ENCODE results near the gene PC. TPM values are rescaled to one million over a fixed set of nuclear protein-coding genes. Genes with fewer than 3 reads are reported as not detected.
A peak's percentile ranks its signal among the peaks of the same experiment; 100 is the strongest.

The PC gene
- total RNA-seq, 4 donors from 2014 or later = 13.5 to 43.0 (median 27.5) TPM

DNA sequence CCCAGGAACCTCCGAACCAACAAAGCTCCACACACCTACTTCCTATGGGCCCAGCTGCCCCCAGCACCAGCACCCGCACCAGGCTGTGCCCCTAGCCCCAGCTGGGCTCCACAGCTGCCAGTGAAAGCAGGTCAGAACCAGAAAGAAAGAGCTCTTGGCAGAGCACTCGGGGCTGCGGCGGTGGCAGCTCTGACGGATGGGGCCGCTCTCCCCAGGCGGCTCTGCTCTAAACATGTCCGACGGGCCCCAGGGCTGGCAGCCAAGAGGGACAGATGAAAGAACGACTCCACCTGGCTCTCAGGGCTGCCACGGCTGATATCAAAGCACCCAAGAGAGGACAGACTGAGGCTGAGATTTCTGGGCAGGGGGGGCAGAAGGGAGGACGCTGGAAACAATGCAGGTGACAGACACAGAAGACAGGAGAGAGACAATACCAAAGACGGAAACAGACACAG is 75.6 kb downstream of the PC start:
- no peak for DNase-seq
- H3K9me3 ChIP-seq = no peaks in the 10 kb centered on the region
- 30 to 36% methylated on average over 3 to 9 of the region's 14 CpGs for WGBS, 2 donors
- H3K4me3 ChIP-seq = peak overlapping the region in 3 of 4 donors; percentile 28 to 51 (median 29)
- H3K4me1 ChIP-seq = peaks cover 37 to 65% (median 45%) of the 10 kb centered on the region in 3 donors
- no peaks in the 10 kb centered on the region for H3K27me3 ChIP-seq
- TF ChIP-seq, protein P1, sequence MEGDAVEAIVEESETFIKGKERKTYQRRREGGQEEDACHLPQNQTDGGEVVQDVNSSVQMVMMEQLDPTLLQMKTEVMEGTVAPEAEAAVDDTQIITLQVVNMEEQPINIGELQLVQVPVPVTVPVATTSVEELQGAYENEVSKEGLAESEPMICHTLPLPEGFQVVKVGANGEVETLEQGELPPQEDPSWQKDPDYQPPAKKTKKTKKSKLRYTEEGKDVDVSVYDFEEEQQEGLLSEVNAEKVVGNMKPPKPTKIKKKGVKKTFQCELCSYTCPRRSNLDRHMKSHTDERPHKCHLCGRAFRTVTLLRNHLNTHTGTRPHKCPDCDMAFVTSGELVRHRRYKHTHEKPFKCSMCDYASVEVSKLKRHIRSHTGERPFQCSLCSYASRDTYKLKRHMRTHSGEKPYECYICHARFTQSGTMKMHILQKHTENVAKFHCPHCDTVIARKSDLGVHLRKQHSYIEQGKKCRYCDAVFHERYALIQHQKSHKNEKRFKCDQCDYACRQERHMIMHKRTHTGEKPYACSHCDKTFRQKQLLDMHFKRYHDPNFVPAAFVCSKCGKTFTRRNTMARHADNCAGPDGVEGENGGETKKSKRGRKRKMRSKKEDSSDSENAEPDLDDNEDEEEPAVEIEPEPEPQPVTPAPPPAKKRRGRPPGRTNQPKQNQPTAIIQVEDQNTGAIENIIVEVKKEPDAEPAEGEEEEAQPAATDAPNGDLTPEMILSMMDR (IDR thresholded peaks at IDR 0.05) = no peak
- TF ChIP-seq POLR2A (IDR thresholded peaks at IDR 0.05) = no peak
- H3K27ac ChIP-seq = peak overlapping the region; percentile 40 to 77 (median 74)
- H3K36me3 ChIP-seq = no peaks in the 10 kb centered on the region
- intact Hi-C loops (cut with DNase I) = no loop called here

DNA sequence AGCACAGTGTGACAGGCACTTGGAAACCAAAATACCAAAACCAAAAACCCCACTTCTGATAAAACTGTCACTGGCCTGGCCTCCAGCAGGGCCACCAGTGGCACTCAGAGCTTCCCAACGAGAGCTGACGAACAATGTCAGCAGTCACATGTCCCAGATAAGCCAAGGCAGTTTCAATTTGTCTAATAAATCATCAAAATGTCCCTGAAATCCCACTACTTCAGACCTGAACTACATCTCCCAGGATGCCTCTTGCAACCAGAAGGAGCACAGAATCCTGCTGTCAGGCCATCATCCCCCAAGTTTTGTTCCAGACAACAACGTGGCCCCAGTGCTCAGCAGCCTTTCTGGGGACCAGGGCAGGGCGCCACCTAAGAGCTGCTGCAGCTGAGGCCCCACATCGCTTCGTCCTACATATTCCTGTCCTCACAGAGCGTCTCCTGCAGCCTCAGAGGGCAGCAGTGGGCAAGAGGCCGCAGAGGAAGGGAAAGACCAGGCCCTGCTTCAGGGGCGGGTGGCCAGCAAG is 76.2 kb downstream of the PC start:
- WGBS, 2 donors = 28 to 100% methylated on average over 1 to 3 of the region's 9 CpGs
- no peak for TF ChIP-seq POLR2A (IDR thresholded peaks at IDR 0.05)
- TF ChIP-seq, protein P1 (IDR thresholded peaks at IDR 0.05) = no peak
- Histone ChIP-seq H3K27ac (peak overlapping the region; percentile 40 to 77 (median 74)), H3K4me1 (peaks cover 37 to 65% (median 45%) of the 10 kb centered on the region in 3 donors), H3K9me3 (no peaks in the 10 kb centered on the region), H3K27me3 (no peaks in the 10 kb centered on the region), H3K36me3 (no peaks in the 10 kb centered on the region), H3K4me3 (no peak overlapping the region)
- intact Hi-C loops (cut with DNase I) = no loop called here
- no peak for DNase-seq

DNA sequence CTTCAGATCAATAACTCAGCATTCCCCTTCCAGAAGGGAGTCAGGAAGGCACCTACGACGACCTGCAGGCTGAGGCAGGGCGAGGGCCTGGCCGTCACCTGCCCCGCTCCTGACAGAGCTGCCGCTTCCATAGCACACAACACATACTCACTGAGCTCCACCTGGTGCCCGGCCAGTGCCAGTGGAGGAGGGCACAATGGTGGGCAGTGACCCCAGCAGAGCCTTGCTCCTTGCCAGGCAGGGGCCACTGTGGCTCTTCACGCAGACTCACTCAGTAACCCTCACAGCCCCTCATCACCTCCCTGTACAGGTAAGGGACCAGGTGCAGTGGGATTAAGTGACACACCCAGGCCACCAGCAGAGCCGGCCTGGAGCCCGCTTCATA is 76.7 kb downstream of the PC start:
- no peak overlapping the region for H3K4me3 ChIP-seq
- no CpG with 5 or more reads among the region's 10 CpGs for WGBS, 2 donors
- H3K27ac ChIP-seq = peak overlapping the region; percentile 3 to 38 (median 16)
- H3K36me3 ChIP-seq = no peaks in the 10 kb centered on the region
- TF ChIP-seq, protein P1 (IDR thresholded peaks at IDR 0.05) = peak in 1 of 6 experiments; percentile 17
- no peak for TF ChIP-seq POLR2A (IDR thresholded peaks at IDR 0.05)
- no peak for DNase-seq
- no peaks in the 10 kb centered on the region for H3K9me3 ChIP-seq
- intact Hi-C loops (cut with DNase I) = no loop called here
- no peaks in the 10 kb centered on the region for H3K27me3 ChIP-seq
- peaks cover 37 to 65% (median 45%) of the 10 kb centered on the region in 3 donors for H3K4me1 ChIP-seq

DNA sequence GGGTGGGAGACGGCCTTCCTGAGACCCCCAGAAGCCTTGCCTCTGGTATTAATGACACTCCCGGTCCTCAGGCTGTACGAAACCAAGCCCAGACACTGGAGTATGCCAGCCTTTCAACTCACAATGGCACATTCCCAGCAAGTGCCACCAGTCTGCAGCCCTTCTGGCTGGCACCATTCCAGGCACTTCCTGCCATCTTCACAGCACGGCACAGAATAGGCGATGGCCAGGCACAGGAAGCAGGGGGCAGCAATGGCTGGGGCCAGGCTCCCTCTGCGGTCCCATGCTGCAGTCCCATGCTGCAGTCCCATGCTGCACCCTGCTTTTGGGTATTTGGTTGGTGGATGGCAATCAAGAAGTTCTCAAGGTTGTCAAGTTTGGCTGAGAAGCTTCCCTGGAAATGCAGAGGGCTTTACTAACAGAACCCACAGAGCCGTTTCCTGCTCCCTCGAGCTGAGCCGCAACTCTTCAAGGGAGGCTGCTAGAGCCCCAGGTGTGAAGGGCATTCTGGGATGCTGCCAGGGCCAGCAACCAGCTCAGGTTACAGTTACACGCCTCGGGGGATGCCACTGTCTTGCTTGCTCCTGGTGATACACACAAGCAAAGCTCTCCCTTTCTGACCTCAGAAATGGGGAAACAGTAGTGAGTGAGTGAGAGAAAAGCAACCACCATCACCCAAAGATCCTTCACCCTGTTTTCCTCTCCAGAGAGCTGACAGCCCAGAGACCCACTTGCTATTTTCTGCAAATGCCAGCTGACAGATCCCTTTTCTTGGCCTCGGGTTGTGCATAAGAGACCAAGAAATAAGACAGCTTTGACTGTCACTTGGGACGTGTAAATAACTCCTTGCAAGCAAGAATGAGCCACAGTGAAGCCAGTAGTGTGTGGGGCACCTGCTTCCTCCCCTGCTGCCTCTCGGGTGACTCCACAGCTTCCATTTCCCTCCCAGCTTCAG is 77.4 kb downstream of the PC start:
- WGBS, 2 donors = 22 to 31% methylated on average over 5 to 6 of the region's 14 CpGs
- no peak for DNase-seq
- Histone ChIP-seq H3K4me1 (peaks cover 37 to 65% (median 45%) of the 10 kb centered on the region in 3 donors), H3K27me3 (no peaks in the 10 kb centered on the region), H3K9me3 (no peaks in the 10 kb centered on the region), H3K4me3 (no peak overlapping the region), H3K27ac (peak overlapping the region in 3 of 4 donors; percentile 9 to 38 (median 24)), H3K36me3 (no peaks in the 10 kb centered on the region)
- no peak for TF ChIP-seq POLR2A (IDR thresholded peaks at IDR 0.05)
- TF ChIP-seq, protein P1 (IDR thresholded peaks at IDR 0.05) = no peak
- intact Hi-C loops (cut with DNase I) = no loop called here

DNA sequence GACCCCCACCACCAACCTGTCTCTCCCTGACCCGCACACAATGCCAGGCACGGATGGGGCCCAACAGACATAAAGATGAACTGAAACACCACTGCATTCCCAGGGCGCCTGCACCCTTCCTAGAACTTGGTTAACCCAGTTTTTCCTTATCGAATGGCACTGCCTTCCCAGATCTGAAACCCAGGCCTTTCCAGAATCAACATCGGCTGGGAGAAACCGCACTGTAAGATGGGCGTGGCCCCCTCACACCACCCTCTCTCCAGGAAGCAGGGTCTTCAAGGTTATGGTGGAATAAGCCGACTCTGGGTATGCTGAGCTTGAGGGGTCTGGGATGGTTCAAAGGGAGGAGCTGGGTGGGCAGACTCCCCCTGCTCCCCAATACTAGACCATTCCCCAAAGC is 78.2 kb downstream of the PC start:
- H3K4me3 ChIP-seq = no peak overlapping the region
- 87 to 89% methylated on average over 4 to 7 of the region's 8 CpGs for WGBS, 2 donors
- no peaks in the 10 kb centered on the region for H3K9me3 ChIP-seq
- H3K4me1 ChIP-seq = peaks cover 37 to 65% (median 45%) of the 10 kb centered on the region in 3 donors
- no peak for DNase-seq
- no peaks in the 10 kb centered on the region for H3K27me3 ChIP-seq
- TF ChIP-seq, protein P1 (IDR thresholded peaks at IDR 0.05) = no peak
- TF ChIP-seq POLR2A (IDR thresholded peaks at IDR 0.05) = no peak
- intact Hi-C loops (cut with DNase I) = no loop called here
- no peak overlapping the region for H3K27ac ChIP-seq
- H3K36me3 ChIP-seq = no peaks in the 10 kb centered on the region
